Smooth muscle cell of the brain vasculature (primary cell): ENCODE measurements around the gene TMEM154.

Experiments
- DNase-seq: peaks from one replicate; pipeline ENCODE4 v3.0.0-alpha.2; 2012; ENCODE audit warnings: low read depth, low spot score

TMEM154 gene

DNA sequence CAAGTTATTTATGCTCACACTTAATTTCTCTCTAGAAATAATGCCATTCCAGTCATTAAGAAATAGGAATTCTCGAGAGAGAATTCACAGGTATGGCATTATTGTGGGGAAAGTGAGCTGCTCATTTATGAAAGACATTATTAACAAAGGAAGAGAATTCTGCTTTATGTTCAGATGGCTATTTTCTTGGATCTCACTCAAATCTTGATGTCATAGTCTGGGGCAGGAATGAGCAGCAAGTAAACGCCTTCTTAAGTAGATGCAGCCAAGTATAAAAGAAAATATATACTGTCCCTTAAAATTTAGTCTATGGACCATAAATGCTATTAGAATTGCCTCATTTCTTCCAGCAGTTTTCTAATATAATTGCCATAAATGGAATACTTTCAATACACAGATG, 85.7 kb downstream of the TMEM154 start:
- DNase-seq: no peak

GRCh38 chr4:152591876-152592275, 87.9 kb downstream of the TMEM154 start:
- no peak for DNase-seq

- no peak for DNase-seq
Measured at GRCh38 chr4:152591396-152591795, 88.4 kb downstream of the TMEM154 start.

- DNase-seq: peak; percentile 53
Measured at GRCh38 chr4:152590179-152591031, 89.4 kb downstream of the TMEM154 start.

- no peak for DNase-seq
Measured at GRCh38 chr4:152588869-152589268, 90.9 kb downstream of the TMEM154 start.

- no peak for DNase-seq
Measured at GRCh38 chr4:152587127-152587526, 92.7 kb downstream of the TMEM154 start.

GRCh38 chr4:152586668-152587067, 93.1 kb downstream of the TMEM154 start:
- DNase-seq: no peak

GRCh38 chr4:152585023-152585441, 94.8 kb downstream of the TMEM154 start:
- no peak for DNase-seq

- DNase-seq: no peak
Measured at GRCh38 chr4:152581536-152582160, 98.1 kb downstream of the TMEM154 start.

- DNase-seq: no peak
Measured at GRCh38 chr4:152579916-152580315, 99.9 kb downstream of the TMEM154 start.

DNA sequence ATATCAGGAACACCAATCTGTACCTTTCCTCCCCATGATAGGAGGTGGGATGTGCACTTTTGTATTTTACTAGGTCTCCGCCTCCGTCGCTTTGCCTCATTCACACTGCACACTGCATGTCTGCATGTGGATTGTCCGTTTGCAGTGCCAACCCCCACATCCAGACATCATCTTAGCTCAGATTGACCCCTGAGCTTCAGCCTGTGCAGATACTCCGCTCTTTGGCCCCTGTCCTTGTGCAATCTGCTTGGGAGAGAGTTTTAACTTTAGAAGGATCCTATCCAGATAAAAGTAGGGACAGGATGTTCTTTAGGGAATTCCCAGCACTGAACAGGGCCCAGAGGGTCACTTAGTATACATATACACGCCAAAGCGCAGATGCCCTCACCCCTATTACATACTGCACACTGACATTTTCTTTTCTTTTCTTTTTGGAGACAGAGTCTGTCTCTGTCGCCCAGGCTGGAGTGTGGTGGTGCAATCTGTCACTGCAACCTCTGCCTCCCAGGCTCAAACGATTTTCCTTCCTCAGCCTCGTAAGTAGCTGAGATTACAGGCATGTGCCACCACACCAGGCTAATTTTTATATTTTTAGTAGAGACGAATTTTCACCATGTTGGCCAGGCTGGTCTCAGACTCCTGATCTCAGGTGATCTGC, 100.6 kb downstream of the TMEM154 start:
- DNase-seq: no peak

GRCh38 chr4:152578670-152579069, 101.1 kb downstream of the TMEM154 start:
- DNase-seq: no peak

- no peak for DNase-seq
Measured at GRCh38 chr4:152577708-152578396, 101.9 kb downstream of the TMEM154 start.

DNA sequence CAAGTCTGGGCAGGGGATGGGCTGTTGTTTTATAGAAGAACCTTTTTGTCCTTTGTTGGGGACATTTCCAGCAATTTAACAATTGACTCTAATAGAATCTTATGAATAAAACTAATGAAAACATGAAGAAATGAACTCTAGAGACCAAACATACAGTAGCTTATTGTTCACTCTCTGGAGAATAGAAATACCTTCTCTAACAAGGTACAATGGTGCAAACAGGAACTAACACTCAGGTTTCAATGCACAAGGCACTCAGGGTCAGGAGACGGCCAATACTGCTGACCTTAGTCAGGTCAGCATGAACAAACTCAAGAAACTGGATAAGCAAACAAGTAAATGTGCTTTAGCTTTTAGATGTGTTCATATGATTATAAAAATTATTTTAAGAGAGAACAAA, 104.3 kb downstream of the TMEM154 start:
- no peak for DNase-seq

GRCh38 chr4:152573861-152574260, 105.9 kb downstream of the TMEM154 start:
- no peak for DNase-seq

DNA sequence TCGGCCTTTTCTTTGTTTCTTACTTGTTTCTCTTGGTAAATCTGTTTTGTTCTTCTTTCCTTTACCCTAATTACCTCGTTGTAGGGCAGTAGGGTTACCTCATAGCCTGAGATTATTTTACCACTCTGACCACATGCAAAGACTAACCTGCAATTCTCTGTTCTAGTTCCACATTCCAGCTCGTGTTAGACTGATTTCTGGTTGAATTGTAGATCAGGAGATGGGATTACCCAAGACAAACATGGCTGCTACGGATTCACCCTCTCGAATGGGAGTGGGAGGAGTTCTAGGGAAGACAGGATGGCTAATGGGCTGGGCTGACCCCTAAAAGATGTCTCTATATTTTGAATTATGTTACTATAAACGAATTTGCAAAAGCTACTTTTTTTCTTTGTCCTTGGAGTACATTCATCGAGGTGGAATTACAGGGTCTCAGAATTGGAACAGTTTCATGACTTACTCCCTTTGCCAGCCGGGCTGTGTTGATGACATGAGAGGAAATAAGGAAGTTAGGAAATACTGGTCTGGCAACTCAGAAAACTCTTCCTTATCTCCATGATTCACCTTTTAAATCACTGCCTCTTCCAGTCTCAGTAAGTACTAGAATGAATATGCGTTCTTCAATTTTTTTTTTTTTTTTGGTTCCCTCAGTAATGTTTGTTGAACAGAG, 107.2 kb downstream of the TMEM154 start:
- no peak for DNase-seq

GRCh38 chr4:152571770-152572169, 108.0 kb downstream of the TMEM154 start:
- DNase-seq: no peak

DNA sequence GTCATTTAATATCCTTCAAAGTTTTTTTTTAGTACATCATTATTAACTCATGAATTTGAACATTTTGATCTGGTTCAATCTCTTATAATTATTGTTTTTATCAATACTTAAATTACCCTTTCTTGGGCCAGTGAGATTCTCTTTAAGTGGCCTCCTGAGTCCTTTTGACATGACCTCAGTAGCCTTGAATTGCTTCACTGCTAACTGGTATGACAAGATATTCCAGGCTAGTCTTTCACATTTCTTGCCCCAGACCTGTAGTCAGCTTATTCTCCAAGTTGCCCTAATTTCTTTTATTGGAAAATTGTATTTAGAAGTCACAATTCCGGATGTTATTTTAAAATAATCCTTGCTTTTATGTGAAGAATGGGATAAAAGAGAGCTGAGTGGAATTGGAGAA, 108.5 kb downstream of the TMEM154 start:
- DNase-seq: no peak
